Fibroblast of the aortic adventitia (primary cell): Measurements from ENCODE around the gene LDHAL6A. TPM values are rescaled to one million over a fixed set of nuclear protein-coding genes. Genes with fewer than 3 reads are reported as not detected.
A peak's percentile ranks its signal among the peaks of the same experiment; 100 is the strongest.

Experiments used
- DNase-seq: peaks from one replicate; pipeline ENCODE4 v3.0.0-alpha.2; 2010; ENCODE audit warnings: low read depth
- H3K4me3 ChIP-seq: 2 replicates; pipeline ENCODE4 v1.5.1; 2011; ENCODE audit warnings: low read depth, mild to moderate bottlenecking, control low read depth, low read length, moderate library complexity
- total RNA-seq: library from RNA; depleted of rRNA; stranded (reverse); fragments of >200 nt; gene quantifications from 2 replicates; pipeline ENCODE4 v1.2.3, GENCODE V29; 2012; ENCODE audit warnings: low replicate concordance
- TF ChIP-seq, protein P1 (sequence below): IDR thresholded peaks from 2 replicates; pipeline ENCODE4 v1.5.1; 2011; ENCODE audit warnings: mild to moderate bottlenecking, low read length, control low read depth, inconsistent platforms; ENCODE audit not compliant: insufficient read depth

LDHAL6A gene
- total RNA-seq, 1 donor: not detected

DNA sequence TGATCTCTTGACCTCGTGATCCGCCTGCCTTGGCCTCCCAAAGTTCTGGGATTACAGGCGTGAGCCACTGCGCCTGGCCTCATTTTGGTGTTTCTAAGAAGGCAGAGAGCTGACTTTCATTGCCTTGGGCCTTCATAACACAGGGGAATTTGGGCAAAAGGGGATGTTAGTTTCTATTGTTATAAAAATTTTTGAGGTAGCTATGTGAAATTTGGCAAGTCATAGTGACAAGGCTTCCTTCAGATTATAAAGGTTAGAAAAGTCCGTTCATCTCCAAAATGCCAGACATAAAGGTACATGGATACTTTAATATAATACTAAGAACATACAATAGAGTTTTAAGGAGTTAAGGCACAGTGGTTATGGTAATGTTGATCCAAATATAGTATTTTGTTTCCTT is 26.3 kb upstream of the LDHAL6A start:
- TF ChIP-seq, protein P1, sequence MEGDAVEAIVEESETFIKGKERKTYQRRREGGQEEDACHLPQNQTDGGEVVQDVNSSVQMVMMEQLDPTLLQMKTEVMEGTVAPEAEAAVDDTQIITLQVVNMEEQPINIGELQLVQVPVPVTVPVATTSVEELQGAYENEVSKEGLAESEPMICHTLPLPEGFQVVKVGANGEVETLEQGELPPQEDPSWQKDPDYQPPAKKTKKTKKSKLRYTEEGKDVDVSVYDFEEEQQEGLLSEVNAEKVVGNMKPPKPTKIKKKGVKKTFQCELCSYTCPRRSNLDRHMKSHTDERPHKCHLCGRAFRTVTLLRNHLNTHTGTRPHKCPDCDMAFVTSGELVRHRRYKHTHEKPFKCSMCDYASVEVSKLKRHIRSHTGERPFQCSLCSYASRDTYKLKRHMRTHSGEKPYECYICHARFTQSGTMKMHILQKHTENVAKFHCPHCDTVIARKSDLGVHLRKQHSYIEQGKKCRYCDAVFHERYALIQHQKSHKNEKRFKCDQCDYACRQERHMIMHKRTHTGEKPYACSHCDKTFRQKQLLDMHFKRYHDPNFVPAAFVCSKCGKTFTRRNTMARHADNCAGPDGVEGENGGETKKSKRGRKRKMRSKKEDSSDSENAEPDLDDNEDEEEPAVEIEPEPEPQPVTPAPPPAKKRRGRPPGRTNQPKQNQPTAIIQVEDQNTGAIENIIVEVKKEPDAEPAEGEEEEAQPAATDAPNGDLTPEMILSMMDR: no peak
- DNase-seq: no peak
- no peak overlapping the region for H3K4me3 ChIP-seq

DNA sequence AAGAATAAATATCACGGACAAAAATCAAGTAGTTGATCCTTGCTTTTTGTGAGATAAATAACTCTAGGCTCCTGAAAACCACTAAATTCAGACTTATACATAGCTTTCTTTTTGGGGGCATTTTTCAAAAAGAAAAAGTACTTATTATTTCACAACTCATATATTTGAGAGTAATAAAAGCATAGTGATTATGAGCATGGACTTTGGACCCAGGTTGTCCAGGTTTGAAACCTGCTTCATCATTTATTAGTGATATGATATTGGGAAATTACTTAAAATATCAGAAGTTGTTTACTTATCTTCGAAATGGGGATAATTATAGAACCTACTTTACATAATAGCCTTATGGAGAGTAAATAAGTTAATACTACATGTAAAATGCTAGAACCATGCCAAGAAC is 17.0 kb upstream of the LDHAL6A start:
- H3K4me3 ChIP-seq: no peak overlapping the region
- DNase-seq: no peak
- TF ChIP-seq, protein P1: no peak

DNA sequence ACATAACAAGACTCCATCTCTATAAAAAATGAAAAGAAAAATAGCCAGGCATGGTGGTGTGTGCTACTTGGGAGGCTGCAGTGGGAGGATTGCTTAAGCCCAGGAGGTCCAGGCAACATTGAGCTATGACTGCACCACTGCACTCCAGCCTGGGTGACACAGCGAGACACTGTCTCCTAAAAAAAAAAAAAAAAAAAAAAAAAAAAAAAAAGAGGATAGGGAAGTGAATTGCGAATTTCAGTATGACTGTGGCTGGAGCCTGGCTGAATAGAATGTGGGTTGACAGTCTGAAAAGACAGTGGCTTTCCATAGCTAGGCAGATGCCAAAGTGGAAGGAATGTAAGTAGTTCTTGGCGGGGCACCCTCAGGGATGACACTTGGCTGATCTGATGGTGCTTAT is 6.4 kb upstream of the LDHAL6A start:
- H3K4me3 ChIP-seq: no peak overlapping the region
- DNase-seq: no peak
- TF ChIP-seq, protein P1: no peak

DNA sequence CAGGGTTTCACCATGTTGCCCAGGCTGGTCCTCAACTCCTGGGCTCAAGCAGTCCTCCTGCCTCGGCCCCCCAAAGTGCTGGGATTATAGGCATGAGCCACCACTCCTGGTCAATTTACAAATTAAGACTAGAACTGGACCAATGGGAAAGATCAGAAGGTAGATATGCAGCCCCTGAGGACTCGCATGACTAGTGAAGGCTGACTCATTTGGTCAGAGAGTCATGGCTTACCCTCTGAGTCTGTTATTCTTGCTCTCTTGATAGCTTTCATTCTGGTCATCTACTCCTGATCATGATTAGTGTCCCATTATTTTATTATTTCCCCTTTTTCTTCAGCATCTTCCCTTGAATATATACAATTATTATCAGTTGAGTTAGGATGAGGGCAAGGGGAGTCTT is 2.7 kb upstream of the LDHAL6A start:
- TF ChIP-seq, protein P1: no peak
- H3K4me3 ChIP-seq: no peak overlapping the region
- DNase-seq: peak; percentile 26

DNA sequence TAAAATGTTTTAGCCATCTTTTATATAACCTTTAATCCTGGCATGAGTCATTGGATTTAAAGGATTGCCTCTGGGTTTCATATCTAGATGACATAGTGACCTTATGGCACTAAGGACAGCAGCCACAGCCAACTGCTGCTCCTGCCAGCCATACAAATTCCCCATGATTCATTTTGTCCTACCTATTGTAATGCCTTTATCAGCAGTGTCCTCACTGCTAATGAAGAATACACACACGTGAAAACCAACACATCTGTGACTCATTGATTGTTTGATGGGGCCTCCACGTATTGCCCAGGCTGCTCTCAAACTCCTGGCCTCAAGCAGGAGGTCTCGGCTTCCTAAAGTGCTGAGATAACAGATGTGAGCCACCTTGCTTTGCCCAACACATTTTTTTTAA is 1.8 kb downstream of the LDHAL6A start:
- peak; percentile 60 for DNase-seq
- TF ChIP-seq, protein P1: no peak
- H3K4me3 ChIP-seq: no peak overlapping the region

DNA sequence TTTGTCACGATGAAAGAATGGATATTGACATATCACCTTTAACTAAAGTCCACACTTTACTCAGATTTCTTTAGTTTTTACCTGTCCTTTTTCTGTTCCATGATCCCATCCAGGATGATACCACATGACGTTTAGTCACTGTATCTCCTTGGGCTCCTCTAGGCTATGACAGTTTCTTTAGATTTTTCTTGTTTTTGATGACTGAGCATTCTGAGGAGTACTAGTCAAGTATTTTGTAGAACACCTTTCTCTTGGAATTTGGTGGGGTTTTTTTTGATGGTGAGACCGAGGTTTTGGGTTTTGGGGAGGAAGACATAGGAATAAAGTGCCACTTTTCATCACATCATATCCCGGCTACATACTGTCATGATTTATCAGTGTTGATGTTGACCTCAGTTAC is 4.0 kb downstream of the LDHAL6A start:
- DNase-seq: no peak
- no peak overlapping the region for H3K4me3 ChIP-seq
- TF ChIP-seq, protein P1: no peak

DNA sequence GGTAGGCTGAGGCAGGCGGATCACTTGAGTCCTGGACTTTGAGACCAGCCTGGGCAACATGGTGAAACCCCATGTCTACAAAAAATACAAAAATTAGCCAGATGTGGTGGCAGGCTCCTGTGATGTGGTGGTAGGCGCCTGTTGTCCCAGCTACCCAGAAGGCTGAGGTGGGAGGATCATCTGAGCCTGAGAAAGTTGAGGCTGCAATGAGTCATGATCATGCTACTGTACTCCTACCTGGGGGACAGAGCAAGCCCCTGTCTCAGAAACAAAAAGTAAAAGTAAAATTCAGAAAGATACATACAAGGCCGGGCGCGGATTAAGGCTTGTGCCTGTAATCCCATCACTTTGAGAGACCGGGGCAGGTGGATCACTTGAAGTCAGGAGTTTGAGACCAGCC is 6.3 kb downstream of the LDHAL6A start:
- DNase-seq: no peak
- TF ChIP-seq, protein P1: no peak
- no peak overlapping the region for H3K4me3 ChIP-seq
